GM18520 (cell line): ENCODE data around the gene PPIL1.

Experiments used
- ATAC-seq: cut with Tn5 transposase; IDR thresholded peaks from one replicate; pipeline ENCODE4 v1.9.1; 2021; ENCODE audit not compliant: unreplicated experiment

Gene PPIL1

GRCh38 chr6:36888654-36889481 is 14.3 kb upstream of the PPIL1 start:
- no peak for ATAC-seq

GRCh38 chr6:36888115-36888643 is 13.6 kb upstream of the PPIL1 start:
- no peak for ATAC-seq

- ATAC-seq, result no peak
Observed at GRCh38 chr6:36886950-36887618, 12.5 kb upstream of the PPIL1 start.

- peak; percentile 97 for ATAC-seq
Observed at GRCh38 chr6:36885461-36886401, 11.1 kb upstream of the PPIL1 start, which contains the start of gene C6orf89. TSS of gene C6orf89 (plus strand) at chr6:36885952. CDS start at chr6:36899445, 13,493 bp downstream.

- no peak for ATAC-seq
Observed at GRCh38 chr6:36884610-36885009, 10.0 kb upstream of the PPIL1 start.

GRCh38 chr6:36875250-36875633 is 639 bp upstream of the PPIL1 start:
- no peak for ATAC-seq

- ATAC-seq, result no peak
Observed at GRCh38 chr6:36873612-36874442, 776 bp downstream of the PPIL1 start.

GRCh38 chr6:36873115-36873514 is 1.5 kb downstream of the PPIL1 start:
- no peak for ATAC-seq

GRCh38 chr6:36871686-36872085 is 2.9 kb downstream of the PPIL1 start:
- no peak for ATAC-seq

- no peak for ATAC-seq
Observed at GRCh38 chr6:36867471-36868224, 7.0 kb downstream of the PPIL1 start.

GRCh38 chr6:36865835-36866234 is 8.8 kb downstream of the PPIL1 start:
- ATAC-seq, result no peak

GRCh38 chr6:36863670-36864540 is 10.7 kb downstream of the PPIL1 start:
- ATAC-seq, result no peak

- no peak for ATAC-seq
Observed at GRCh38 chr6:36862848-36863382, 11.7 kb downstream of the PPIL1 start.

- ATAC-seq, result no peak
Observed at GRCh38 chr6:36862164-36862847, 12.3 kb downstream of the PPIL1 start.

GRCh38 chr6:36860126-36860525 is 14.5 kb downstream of the PPIL1 start:
- no peak for ATAC-seq

GRCh38 chr6:36858407-36858981 is 16.1 kb downstream of the PPIL1 start:
- no peak for ATAC-seq

GRCh38 chr6:36857325-36857724 is 17.3 kb downstream of the PPIL1 start:
- ATAC-seq, result no peak
